Testis (tissue), 2 donors: Measurements from ENCODE around the gene SLC9A3.

Experiments used
- POLR2A ChIP-seq: fragments of 450-650 bp; IDR thresholded peaks from one replicate; pipeline ENCODE4 v1.6.1; 2017; ENCODE audit warnings: antibody characterized with exemption, mild to moderate bottlenecking, moderate library complexity
- TF ChIP-seq, protein P1 (sequence below), 3 experiments: fragments of 450-650 bp in 2 of 3; fragments of 200-600 bp in 1 of 3; sonication (generic) in 1 of 3; IDR thresholded peaks; one replicate each; pipeline ENCODE4 v1.5.1; 2016 to 2019; ENCODE audit warnings: antibody characterized with exemption in 3 of 3, mild to moderate bottlenecking in 2 of 3, moderate library complexity in 1 of 3

DNA sequence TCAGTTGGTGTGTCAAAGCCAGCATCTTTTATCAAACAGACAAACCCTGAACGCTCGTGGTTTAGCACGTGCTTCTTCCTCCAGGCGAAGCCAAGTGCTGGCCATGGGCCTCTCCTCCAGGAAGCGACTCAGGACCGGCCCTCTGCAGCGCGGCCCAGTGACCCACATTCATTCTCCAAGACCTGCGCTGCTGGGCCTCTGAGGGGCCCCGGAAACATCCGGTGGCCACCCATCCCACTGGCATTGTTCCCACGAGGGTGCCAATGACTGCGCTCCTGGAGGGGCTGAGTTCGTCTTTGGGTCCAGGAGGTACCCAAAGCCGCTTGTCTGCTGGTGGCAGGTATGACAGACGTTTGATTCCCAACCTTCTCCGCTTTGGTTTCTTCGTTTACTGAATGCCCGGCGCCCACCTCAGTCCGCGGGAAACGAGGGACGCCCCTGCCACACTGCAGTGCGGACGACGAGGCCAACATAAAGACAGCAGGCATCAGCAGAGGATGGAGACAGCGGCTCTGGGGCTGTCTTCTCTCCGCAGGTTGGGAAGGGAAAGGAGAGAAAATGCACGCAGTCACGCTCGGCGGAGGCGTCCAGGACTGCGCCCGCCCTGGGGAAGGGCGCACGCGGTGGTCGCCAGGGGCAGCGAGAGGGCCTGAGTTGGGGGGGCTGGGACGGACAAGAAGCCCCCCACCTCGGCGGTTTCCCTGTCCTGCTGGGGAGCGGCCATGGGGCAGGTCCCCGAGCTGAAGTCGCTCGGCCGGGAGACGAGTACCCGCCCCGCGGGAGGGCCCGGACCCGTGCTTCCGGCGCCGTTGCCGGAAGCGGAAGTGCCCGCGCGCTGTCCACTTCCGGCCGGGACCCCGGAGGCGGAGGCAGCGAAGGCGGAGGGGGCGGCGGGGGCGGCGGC, 81.7 kb downstream of the SLC9A3 start, which contains the start of gene EXOC3:
- TF ChIP-seq, protein P1, sequence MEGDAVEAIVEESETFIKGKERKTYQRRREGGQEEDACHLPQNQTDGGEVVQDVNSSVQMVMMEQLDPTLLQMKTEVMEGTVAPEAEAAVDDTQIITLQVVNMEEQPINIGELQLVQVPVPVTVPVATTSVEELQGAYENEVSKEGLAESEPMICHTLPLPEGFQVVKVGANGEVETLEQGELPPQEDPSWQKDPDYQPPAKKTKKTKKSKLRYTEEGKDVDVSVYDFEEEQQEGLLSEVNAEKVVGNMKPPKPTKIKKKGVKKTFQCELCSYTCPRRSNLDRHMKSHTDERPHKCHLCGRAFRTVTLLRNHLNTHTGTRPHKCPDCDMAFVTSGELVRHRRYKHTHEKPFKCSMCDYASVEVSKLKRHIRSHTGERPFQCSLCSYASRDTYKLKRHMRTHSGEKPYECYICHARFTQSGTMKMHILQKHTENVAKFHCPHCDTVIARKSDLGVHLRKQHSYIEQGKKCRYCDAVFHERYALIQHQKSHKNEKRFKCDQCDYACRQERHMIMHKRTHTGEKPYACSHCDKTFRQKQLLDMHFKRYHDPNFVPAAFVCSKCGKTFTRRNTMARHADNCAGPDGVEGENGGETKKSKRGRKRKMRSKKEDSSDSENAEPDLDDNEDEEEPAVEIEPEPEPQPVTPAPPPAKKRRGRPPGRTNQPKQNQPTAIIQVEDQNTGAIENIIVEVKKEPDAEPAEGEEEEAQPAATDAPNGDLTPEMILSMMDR (IDR thresholded peaks at IDR 0.05) = no peak
- TF ChIP-seq POLR2A = no peak
